Neural progenitor cell (in vitro differentiated cells): ENCODE data around the gene NINL. TPM values are rescaled to one million over a fixed set of nuclear protein-coding genes. Genes with fewer than 3 reads are reported as not detected.

Experiments used
- DNase-seq: peaks from one replicate; pipeline ENCODE4 v3.0.0-alpha.2; 2016; ENCODE audit warnings: low spot score
- H2AFZ ChIP-seq: fragments of 200-600 bp; sonication (generic); replicated peaks from 2 replicates; pipeline ENCODE4 v1.6.1; 2016; ENCODE audit warnings: antibody characterized with exemption
- H3F3A ChIP-seq: fragments of 200-600 bp; sonication (generic); 2 replicates; pipeline ENCODE4 v1.6.1; 2016; ENCODE audit warnings: antibody characterized with exemption, low read depth
- H3K27ac ChIP-seq: fragments of 200-600 bp; sonication (generic); 2 replicates; pipeline ENCODE4 v1.5.1; 2016; ENCODE audit warnings: mild to moderate bottlenecking
- H3K27me3 ChIP-seq: fragments of 200-600 bp; sonication (generic); 2 replicates; pipeline ENCODE4 v1.6.1; 2016; ENCODE audit warnings: mild to moderate bottlenecking, moderate library complexity
- H3K36me3 ChIP-seq: fragments of 200-600 bp; sonication (generic); 2 replicates; pipeline ENCODE4 v1.5.1; 2016
- H3K4me1 ChIP-seq: fragments of 200-600 bp; sonication (generic); 2 replicates; pipeline ENCODE4 v1.6.1; 2016; ENCODE audit warnings: mixed run types
- H3K4me2 ChIP-seq: fragments of 200-600 bp; sonication (generic); 2 replicates; pipeline ENCODE4 v1.6.1; 2016
- H3K4me3 ChIP-seq: fragments of 200-600 bp; sonication (generic); 2 replicates; pipeline ENCODE4 v1.5.1; 2016
- H3K79me2 ChIP-seq: fragments of 200-600 bp; sonication (generic); 2 replicates; pipeline ENCODE4 v1.6.1; 2016; ENCODE audit warnings: low read depth
- H3K9ac ChIP-seq: fragments of 200-600 bp; sonication (generic); 2 replicates; pipeline ENCODE4 v1.6.1; 2016
- H3K9me3 ChIP-seq: fragments of 200-600 bp; sonication (generic); 2 replicates; pipeline ENCODE4 v1.5.1; 2016; ENCODE audit warnings: low read depth
- H4K20me1 ChIP-seq: fragments of 200-600 bp; sonication (generic); 2 replicates; pipeline ENCODE4 v1.6.1; 2016; ENCODE audit warnings: low read depth
- H3K27ac Mint-ChIP-seq: 3 replicates; pipeline ENCODE4 v1.8.0; 2021; ENCODE audit warnings: mixed read lengths
- H3K27me3 Mint-ChIP-seq: 2 replicates; pipeline ENCODE4 v1.8.0; 2022; ENCODE audit warnings: low read depth, mild to moderate bottlenecking, inconsistent platforms, moderate library complexity, mixed read lengths; ENCODE audit not compliant: insufficient read depth
- H3K36me3 Mint-ChIP-seq: 3 replicates; pipeline ENCODE4 v1.8.0; 2021; ENCODE audit warnings: mixed read lengths
- H3K4me1 Mint-ChIP-seq: 3 replicates; pipeline ENCODE4 v1.8.0; 2021; ENCODE audit warnings: mixed read lengths
- H3K4me3 Mint-ChIP-seq: 3 replicates; pipeline ENCODE4 v1.8.0; 2021; ENCODE audit warnings: mild to moderate bottlenecking, moderate library complexity, mixed read lengths
- H3K9me3 Mint-ChIP-seq: 3 replicates; pipeline ENCODE4 v1.8.0; 2020; ENCODE audit warnings: mixed read lengths
- EZH2 ChIP-seq: fragments of 200-600 bp; sonication (generic); IDR thresholded peaks from 2 replicates; pipeline ENCODE4 v1.6.1; 2017; ENCODE audit warnings: antibody characterized with exemption, mild to moderate bottlenecking, moderate library complexity
- EZH2phosphoT487 ChIP-seq: fragments of 200-600 bp; sonication (generic); IDR thresholded peaks from 2 replicates; pipeline ENCODE4 v1.6.1; 2017; ENCODE audit warnings: antibody characterized with exemption
- total RNA-seq: library from RNA; depleted of rRNA; stranded (reverse); fragments of >200 nt; gene quantifications from 2 replicates; pipeline ENCODE4 v1.2.3, GENCODE V29; 2015; ENCODE audit warnings: low replicate concordance
- TF ChIP-seq, protein P1 (sequence below): fragments of 200-600 bp; sonication (generic); IDR thresholded peaks from 2 replicates; pipeline ENCODE4 v1.5.1; 2017; ENCODE audit warnings: antibody characterized with exemption, mild to moderate bottlenecking

NINL gene
- total RNA-seq, 1 donor from 2014 or later = 21.5 TPM

DNA sequence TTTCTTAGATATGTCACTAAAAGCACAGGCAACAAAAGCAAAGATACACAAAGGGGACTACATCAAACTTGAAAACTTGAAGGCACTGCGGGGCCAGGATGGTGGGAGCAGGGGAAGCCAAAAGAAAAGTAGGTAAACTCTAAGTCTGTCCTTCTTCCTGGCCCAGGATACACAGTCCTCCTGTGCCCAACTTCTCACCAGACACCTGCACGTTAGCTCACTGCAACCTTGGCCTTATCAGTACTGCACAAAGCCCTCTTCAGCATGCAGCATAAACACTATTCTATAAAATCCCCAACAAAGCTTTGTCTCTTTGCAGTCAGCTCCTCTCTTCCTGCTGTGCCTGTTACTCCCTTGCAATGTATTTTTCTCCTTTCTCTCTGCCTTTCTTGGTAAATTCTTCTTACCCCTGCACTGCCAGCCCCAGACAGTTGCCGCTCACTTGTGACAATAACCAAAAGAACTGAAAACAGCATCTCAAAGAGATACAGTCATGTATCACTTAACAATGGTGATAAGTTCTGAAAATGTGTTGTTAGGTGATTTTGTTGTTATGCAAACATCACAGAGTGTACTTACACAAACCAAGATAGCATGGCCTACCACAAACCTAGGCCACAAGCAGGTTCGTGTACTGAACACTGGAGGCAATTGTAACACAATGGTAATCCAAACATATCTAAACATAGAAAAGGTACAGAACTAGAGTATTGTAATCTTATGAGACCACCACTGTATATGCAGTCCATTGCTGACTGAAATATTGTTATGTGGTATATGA is 51.2 kb downstream of the NINL start:
- H3K79me2 ChIP-seq = peaks cover 48% of the 10 kb centered on the region
- no peak overlapping the region for H3K9ac ChIP-seq
- H3K4me2 ChIP-seq = no peak overlapping the region
- no peak overlapping the region for H2AFZ ChIP-seq
- peaks cover 7% of the 10 kb centered on the region for H3K4me1 ChIP-seq
- H3K27ac Mint-ChIP-seq = no peak overlapping the region
- no peak overlapping the region for H3K27ac ChIP-seq
- TF ChIP-seq, protein P1, sequence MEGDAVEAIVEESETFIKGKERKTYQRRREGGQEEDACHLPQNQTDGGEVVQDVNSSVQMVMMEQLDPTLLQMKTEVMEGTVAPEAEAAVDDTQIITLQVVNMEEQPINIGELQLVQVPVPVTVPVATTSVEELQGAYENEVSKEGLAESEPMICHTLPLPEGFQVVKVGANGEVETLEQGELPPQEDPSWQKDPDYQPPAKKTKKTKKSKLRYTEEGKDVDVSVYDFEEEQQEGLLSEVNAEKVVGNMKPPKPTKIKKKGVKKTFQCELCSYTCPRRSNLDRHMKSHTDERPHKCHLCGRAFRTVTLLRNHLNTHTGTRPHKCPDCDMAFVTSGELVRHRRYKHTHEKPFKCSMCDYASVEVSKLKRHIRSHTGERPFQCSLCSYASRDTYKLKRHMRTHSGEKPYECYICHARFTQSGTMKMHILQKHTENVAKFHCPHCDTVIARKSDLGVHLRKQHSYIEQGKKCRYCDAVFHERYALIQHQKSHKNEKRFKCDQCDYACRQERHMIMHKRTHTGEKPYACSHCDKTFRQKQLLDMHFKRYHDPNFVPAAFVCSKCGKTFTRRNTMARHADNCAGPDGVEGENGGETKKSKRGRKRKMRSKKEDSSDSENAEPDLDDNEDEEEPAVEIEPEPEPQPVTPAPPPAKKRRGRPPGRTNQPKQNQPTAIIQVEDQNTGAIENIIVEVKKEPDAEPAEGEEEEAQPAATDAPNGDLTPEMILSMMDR = no peak
- TF ChIP-seq EZH2phosphoT487 = no peak
- TF ChIP-seq EZH2 = no peak
- no peak overlapping the region for H3K4me3 ChIP-seq
- no peaks in the 10 kb centered on the region for H3K9me3 ChIP-seq
- H3K9me3 Mint-ChIP-seq = peaks cover 2% of the 10 kb centered on the region
- H3K27me3 ChIP-seq = no peaks in the 10 kb centered on the region
- peaks cover 51% of the 10 kb centered on the region for H3K4me1 Mint-ChIP-seq
- no peak overlapping the region for H3K4me3 Mint-ChIP-seq
- peaks cover 3% of the 10 kb centered on the region for H3K27me3 Mint-ChIP-seq
- H4K20me1 ChIP-seq = peaks cover 34% of the 10 kb centered on the region
- no peaks in the 10 kb centered on the region for H3F3A ChIP-seq
- H3K36me3 ChIP-seq = no peaks in the 10 kb centered on the region
- peaks cover 20% of the 10 kb centered on the region for H3K36me3 Mint-ChIP-seq
- DNase-seq = no peak

DNA sequence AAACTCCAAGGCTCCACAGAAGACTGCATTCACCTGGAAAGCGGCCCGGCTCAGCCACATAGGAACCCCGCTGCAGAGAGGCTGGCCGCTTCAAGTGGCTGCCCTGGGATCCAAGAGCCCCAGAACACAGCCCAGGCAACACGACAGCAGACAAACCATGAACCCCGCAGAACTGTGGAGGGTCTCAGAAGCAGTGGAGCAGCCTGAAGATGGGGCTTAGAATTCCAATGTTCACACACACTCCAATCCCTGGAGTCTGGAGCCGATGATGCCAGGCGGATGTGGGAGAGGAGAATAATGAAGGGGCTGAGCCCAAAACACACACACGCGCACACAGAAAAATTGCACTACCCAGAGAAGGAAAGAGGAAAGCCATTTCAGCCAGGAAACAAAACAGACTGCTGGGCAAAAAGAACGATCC is 52.4 kb downstream of the NINL start:
- H3K9me3 Mint-ChIP-seq = peaks cover 2% of the 10 kb centered on the region
- H3K27ac Mint-ChIP-seq = peak overlapping the region; percentile 46
- Histone ChIP-seq H3K27me3 (no peaks in the 10 kb centered on the region), H3K79me2 (peaks cover 52% of the 10 kb centered on the region), H4K20me1 (peaks cover 30% of the 10 kb centered on the region), H3K27ac (no peak overlapping the region), H3K9ac (no peak overlapping the region), H3K4me3 (no peak overlapping the region), H3K4me2 (no peak overlapping the region), H3K4me1 (peaks cover 7% of the 10 kb centered on the region), H3K36me3 (no peaks in the 10 kb centered on the region), H3F3A (no peaks in the 10 kb centered on the region), H3K9me3 (no peaks in the 10 kb centered on the region), H2AFZ (no peak overlapping the region)
- no peak overlapping the region for H3K4me3 Mint-ChIP-seq
- peaks cover 49% of the 10 kb centered on the region for H3K4me1 Mint-ChIP-seq
- H3K36me3 Mint-ChIP-seq = peaks cover 23% of the 10 kb centered on the region
- H3K27me3 Mint-ChIP-seq = peaks cover 3% of the 10 kb centered on the region
- DNase-seq = no peak
- TF ChIP-seq, protein P1 = no peak
- no peak for TF ChIP-seq EZH2phosphoT487
- no peak for TF ChIP-seq EZH2

DNA sequence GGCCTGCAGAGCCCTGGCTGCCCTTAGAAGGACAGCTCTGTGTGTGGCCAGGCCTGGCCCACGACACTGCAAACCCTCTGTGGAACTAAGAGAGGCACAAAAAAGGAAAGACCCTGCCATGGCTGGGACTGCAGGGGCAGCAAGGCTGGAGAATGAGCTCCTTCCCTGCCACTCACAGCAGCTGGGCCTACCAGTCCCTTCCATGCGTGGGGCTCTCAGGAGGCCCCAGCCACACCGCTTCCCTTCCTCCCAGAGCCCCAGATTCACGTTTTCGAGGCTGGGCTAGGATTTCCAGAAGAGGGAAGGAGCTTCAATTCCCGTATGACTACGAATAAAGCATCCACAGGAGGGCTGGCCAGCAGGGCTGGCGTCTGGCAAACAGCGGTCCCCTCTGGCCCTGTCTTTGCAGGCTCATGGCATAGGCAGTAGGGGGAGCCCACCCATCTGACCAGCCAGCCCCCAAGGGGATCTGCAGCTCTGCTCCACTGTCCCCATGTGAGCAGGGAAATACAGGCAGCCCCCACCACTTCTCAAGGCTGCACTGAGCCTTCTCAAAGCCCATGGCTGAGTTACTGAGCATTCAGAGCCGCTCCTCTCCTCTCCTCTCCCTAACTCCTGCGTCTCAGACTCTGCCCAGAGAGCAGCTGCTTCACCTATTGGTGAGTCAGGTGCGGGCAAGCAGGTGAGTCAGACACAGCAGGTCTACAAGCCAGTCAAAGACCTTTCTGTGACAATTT is 53.1 kb downstream of the NINL start:
- Mint-ChIP-seq H3K27ac (peak overlapping the region; percentile 31), H3K4me3 (peak overlapping the region; percentile 39), H3K36me3 (peaks cover 21% of the 10 kb centered on the region), H3K4me1 (peaks cover 49% of the 10 kb centered on the region), H3K27me3 (peaks cover 3% of the 10 kb centered on the region), H3K9me3 (peaks cover 2% of the 10 kb centered on the region)
- H3K4me2 ChIP-seq = peak overlapping the region; percentile 57
- peak overlapping the region; percentile 61 for H3K27ac ChIP-seq
- peak; percentile 82 for DNase-seq
- no peaks in the 10 kb centered on the region for H3F3A ChIP-seq
- TF ChIP-seq, protein P1 = peak; percentile 62
- TF ChIP-seq EZH2 = no peak
- H3K36me3 ChIP-seq = no peaks in the 10 kb centered on the region
- H3K9ac ChIP-seq = no peak overlapping the region
- H3K27me3 ChIP-seq = no peaks in the 10 kb centered on the region
- H3K4me1 ChIP-seq = peaks cover 7% of the 10 kb centered on the region
- H3K4me3 ChIP-seq = no peak overlapping the region
- H3K79me2 ChIP-seq = peaks cover 60% of the 10 kb centered on the region
- H3K9me3 ChIP-seq = no peaks in the 10 kb centered on the region
- H2AFZ ChIP-seq = no peak overlapping the region
- H4K20me1 ChIP-seq = peaks cover 30% of the 10 kb centered on the region
